DOHH2 (cell line): ENCODE data around the gene KLK11.

Experiments
- H3F3A ChIP-seq: fragments of 200-600 bp; sonication (generic), shearing (Covaris generic); 2 replicates; pipeline ENCODE4 v1.6.0; 2016; ENCODE audit warnings: antibody characterized with exemption, mild to moderate bottlenecking; ENCODE audit not compliant: control insufficient read depth, insufficient read depth
- H3K27ac ChIP-seq: fragments of 200-600 bp; sonication (generic); 2 replicates; pipeline ENCODE4 v1.5.1; 2014; ENCODE audit warnings: low read depth, mild to moderate bottlenecking, low read length, moderate library complexity
- H3K27me3 ChIP-seq: fragments of 200-600 bp; sonication (generic); 2 replicates; pipeline ENCODE4 v1.6.1; 2014; ENCODE audit warnings: mild to moderate bottlenecking, low read length, mixed read lengths; ENCODE audit not compliant: control insufficient read depth
- H3K36me3 ChIP-seq: fragments of 200-600 bp; sonication (generic); 2 replicates; pipeline ENCODE4 v1.6.1; 2014; ENCODE audit warnings: mild to moderate bottlenecking, low read length, moderate library complexity, mixed read lengths; ENCODE audit not compliant: control insufficient read depth
- H3K4me1 ChIP-seq: fragments of 200-600 bp; sonication (generic); 2 replicates; pipeline ENCODE4 v1.6.1; 2014; ENCODE audit warnings: mild to moderate bottlenecking, low read length, mixed read lengths; ENCODE audit not compliant: control insufficient read depth
- H3K4me2 ChIP-seq: fragments of 200-600 bp; sonication (generic); 2 replicates; pipeline ENCODE4 v1.6.0; 2014; ENCODE audit warnings: mild to moderate bottlenecking, low read length, moderate library complexity
- H3K4me3 ChIP-seq: fragments of 200-600 bp; sonication (generic); 2 replicates; pipeline ENCODE4 v1.5.1; 2014; ENCODE audit warnings: mild to moderate bottlenecking, low read length, mixed read lengths
- H3K79me2 ChIP-seq: fragments of 200-600 bp; sonication (generic); 2 replicates; pipeline ENCODE4 v1.6.1; 2014; ENCODE audit warnings: mild to moderate bottlenecking, low read length, mixed read lengths; ENCODE audit not compliant: control insufficient read depth
- H3K9me2 ChIP-seq: fragments of 200-600 bp; sonication (generic); replicated peaks from 2 replicates; pipeline ENCODE4 v1.6.1; 2014; ENCODE audit warnings: mild to moderate bottlenecking, low read length, mixed read lengths; ENCODE audit not compliant: control insufficient read depth
- H3K9me3 ChIP-seq: fragments of 200-600 bp; sonication (generic); 2 replicates; pipeline ENCODE4 v1.6.1; 2014; ENCODE audit warnings: antibody characterized with exemption, low read length, mixed read lengths; ENCODE audit not compliant: control insufficient read depth, insufficient read depth
- H4K20me1 ChIP-seq: fragments of 200-600 bp; sonication (generic); 2 replicates; pipeline ENCODE4 v1.6.0; 2014; ENCODE audit warnings: low read depth, mild to moderate bottlenecking, antibody characterized with exemption, low read length, moderate library complexity; ENCODE audit not compliant: control insufficient read depth, insufficient read depth
- EZH2phosphoT487 ChIP-seq: fragments of 200-600 bp; sonication (generic); IDR thresholded peaks from 2 replicates; pipeline ENCODE4 v1.6.1; 2017; ENCODE audit warnings: borderline replicate concordance, mild to moderate bottlenecking, antibody characterized with exemption, low read length, moderate library complexity, mixed read lengths
- TF ChIP-seq, protein P1 (sequence below): fragments of 200-600 bp; sonication (generic); IDR thresholded peaks from one replicate; pipeline ENCODE4 v1.5.1; 2014; ENCODE audit warnings: antibody characterized with exemption, mild to moderate bottlenecking, low read depth, low read length; ENCODE audit not compliant: poor library complexity, severe bottlenecking

The KLK11 gene

DNA sequence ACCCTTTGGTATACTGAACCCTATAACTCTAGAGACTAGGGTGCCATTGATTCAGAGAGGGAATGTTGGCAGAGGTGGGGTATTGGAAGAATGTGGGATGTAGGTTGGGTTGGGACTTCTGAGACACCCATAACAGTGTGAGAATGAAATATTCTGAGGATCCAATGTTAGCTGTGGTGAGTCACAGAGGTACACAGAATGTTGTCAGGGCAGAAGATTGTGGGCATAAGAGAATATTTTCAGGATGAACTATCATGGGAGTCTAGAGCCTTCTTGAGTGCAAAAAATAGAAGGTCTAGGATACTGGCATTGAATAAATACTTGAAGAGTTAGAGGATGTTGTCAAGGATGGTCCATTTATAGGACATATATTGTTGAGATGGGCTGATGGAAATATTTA lies 29.4 kb upstream of the KLK11 start:
- no peak for TF ChIP-seq EZH2phosphoT487
- TF ChIP-seq, protein P1, sequence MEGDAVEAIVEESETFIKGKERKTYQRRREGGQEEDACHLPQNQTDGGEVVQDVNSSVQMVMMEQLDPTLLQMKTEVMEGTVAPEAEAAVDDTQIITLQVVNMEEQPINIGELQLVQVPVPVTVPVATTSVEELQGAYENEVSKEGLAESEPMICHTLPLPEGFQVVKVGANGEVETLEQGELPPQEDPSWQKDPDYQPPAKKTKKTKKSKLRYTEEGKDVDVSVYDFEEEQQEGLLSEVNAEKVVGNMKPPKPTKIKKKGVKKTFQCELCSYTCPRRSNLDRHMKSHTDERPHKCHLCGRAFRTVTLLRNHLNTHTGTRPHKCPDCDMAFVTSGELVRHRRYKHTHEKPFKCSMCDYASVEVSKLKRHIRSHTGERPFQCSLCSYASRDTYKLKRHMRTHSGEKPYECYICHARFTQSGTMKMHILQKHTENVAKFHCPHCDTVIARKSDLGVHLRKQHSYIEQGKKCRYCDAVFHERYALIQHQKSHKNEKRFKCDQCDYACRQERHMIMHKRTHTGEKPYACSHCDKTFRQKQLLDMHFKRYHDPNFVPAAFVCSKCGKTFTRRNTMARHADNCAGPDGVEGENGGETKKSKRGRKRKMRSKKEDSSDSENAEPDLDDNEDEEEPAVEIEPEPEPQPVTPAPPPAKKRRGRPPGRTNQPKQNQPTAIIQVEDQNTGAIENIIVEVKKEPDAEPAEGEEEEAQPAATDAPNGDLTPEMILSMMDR: no peak
- no peak overlapping the region for H3K27ac ChIP-seq
- peaks cover 6% of the 10 kb centered on the region; the same call in 1 of the 2 replicates for H3K27me3 ChIP-seq
- H3K79me2 ChIP-seq: no peaks in the 10 kb centered on the region
- no peaks in the 10 kb centered on the region for H4K20me1 ChIP-seq
- H3K4me1 ChIP-seq: no peaks in the 10 kb centered on the region
- H3K4me2 ChIP-seq: no peak overlapping the region
- no peaks in the 10 kb centered on the region for H3K36me3 ChIP-seq
- H3K9me2 ChIP-seq: no peaks in the 10 kb centered on the region
- no peaks in the 10 kb centered on the region for H3F3A ChIP-seq
- H3K9me3 ChIP-seq: no peaks in the 10 kb centered on the region
- H3K4me3 ChIP-seq: no peak overlapping the region

DNA sequence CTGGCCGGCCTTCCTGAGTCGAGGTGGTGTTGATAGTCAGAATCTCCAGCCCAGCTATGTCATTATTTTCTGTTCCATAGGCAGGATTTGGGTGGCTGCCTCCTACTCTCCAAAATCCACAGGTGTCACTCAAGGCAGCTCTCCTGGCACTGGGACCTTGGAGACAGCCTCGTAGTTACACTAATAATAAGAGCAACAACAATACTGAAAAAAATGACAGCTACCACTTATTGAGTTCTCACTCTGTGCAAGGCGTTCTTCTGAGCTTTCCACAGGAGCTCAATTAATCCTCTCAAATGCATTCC lies 20.6 kb upstream of the KLK11 start:
- no peaks in the 10 kb centered on the region for H3K4me1 ChIP-seq
- no peaks in the 10 kb centered on the region for H3K9me2 ChIP-seq
- H3K4me2 ChIP-seq: no peak overlapping the region
- H3K79me2 ChIP-seq: no peaks in the 10 kb centered on the region
- no peaks in the 10 kb centered on the region for H3K9me3 ChIP-seq
- no peaks in the 10 kb centered on the region for H3K27me3 ChIP-seq
- H3K4me3 ChIP-seq: no peak overlapping the region
- TF ChIP-seq, protein P1: no peak
- TF ChIP-seq EZH2phosphoT487: no peak
- H3K27ac ChIP-seq: no peak overlapping the region
- no peaks in the 10 kb centered on the region for H3K36me3 ChIP-seq
- H4K20me1 ChIP-seq: no peaks in the 10 kb centered on the region
- H3F3A ChIP-seq: no peaks in the 10 kb centered on the region

DNA sequence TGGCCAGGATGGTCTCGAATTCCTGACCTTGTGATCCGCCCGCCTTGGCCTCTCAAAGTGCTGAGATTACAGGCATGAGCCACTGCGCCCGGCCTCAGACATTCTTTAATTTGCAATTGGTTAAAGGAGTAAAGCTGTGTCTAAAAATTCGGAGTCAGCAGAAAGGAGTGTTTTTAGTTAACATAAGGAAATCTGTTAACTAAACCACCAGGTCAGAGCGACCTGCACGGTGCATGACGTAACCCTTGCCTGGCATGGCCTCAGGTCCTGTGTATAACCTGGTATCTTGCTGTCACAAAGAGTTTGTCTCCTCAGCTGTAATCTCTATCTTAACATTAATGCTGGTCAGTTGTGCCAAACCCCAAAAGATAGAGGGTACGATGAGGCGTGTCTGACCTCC lies 17.9 kb upstream of the KLK11 start:
- Histone ChIP-seq H3K27me3 (no peaks in the 10 kb centered on the region), H3K4me3 (no peak overlapping the region), H3K79me2 (no peaks in the 10 kb centered on the region), H3K36me3 (no peaks in the 10 kb centered on the region), H3K9me3 (no peaks in the 10 kb centered on the region), H4K20me1 (no peaks in the 10 kb centered on the region), H3K4me1 (no peaks in the 10 kb centered on the region), H3K4me2 (no peak overlapping the region), H3K27ac (no peak overlapping the region), H3F3A (no peaks in the 10 kb centered on the region), H3K9me2 (no peaks in the 10 kb centered on the region)
- TF ChIP-seq, protein P1: no peak
- no peak for TF ChIP-seq EZH2phosphoT487

DNA sequence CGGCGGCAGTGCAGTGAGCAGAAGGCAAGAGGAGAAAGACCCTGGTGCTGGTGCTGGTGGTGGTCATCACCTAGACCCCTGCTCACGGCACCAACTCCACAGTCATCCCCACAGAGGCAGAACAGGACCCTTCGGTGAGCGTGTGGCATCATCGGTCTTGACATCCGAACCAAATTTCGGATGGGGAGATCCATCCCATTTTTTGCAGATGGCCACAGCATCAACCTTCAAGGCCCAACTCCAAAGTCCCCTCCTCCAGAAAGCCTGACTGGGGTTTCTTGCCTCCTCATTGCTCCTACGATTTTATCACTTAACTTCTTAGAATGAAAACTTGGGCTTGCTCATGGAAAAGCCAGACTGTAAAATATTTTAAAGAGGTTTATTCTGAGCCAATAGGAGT lies 17.1 kb upstream of the KLK11 start:
- H3K4me3 ChIP-seq: no peak overlapping the region
- TF ChIP-seq EZH2phosphoT487: no peak
- TF ChIP-seq, protein P1: no peak
- no peaks in the 10 kb centered on the region for H3K79me2 ChIP-seq
- H3F3A ChIP-seq: no peaks in the 10 kb centered on the region
- H3K9me2 ChIP-seq: no peaks in the 10 kb centered on the region
- H3K27ac ChIP-seq: no peak overlapping the region
- no peaks in the 10 kb centered on the region for H3K9me3 ChIP-seq
- no peaks in the 10 kb centered on the region for H3K27me3 ChIP-seq
- H3K36me3 ChIP-seq: no peaks in the 10 kb centered on the region
- no peak overlapping the region for H3K4me2 ChIP-seq
- H3K4me1 ChIP-seq: no peaks in the 10 kb centered on the region
- no peaks in the 10 kb centered on the region for H4K20me1 ChIP-seq
